Frontal cortex (tissue), 4 donors: Measurements from ENCODE around the gene PLB1. TPM values are rescaled to one million over a fixed set of nuclear protein-coding genes. Genes with fewer than 3 reads are reported as not detected.

Experiments
- DNase-seq, 2 donors: peaks; one replicate each; pipeline ENCODE4 v3.0.0; 2012; ENCODE audit warnings: low spot score in 2 of 2
- FAIRE-seq: peaks from 2 replicates; lab custom pipeline; 2012; peaks lifted over from hg19 to GRCh38; lab: Jason Lieb, UNC
- total RNA-seq: library from RNA; depleted of rRNA; stranded (reverse); fragments of >200 nt; gene quantifications from one replicate; pipeline ENCODE4 v1.2.3, GENCODE V29; 2014
- donor health status: control.
- donor health status: control.
- donor health status: control.

PLB1 gene
- total RNA-seq, 1 donor from 2014 or later: 1.2 TPM

- FAIRE-seq (no peak), DNase-seq (no peak)
These were observed 123.6 kb downstream of the PLB1 start for GRCh38 chr2:28619213-28620196.

- DNase-seq (no peak), FAIRE-seq (no peak)
These were observed 124.5 kb downstream of the PLB1 start for GRCh38 chr2:28620291-28620793.

- FAIRE-seq: no peak
These were observed 124.9 kb downstream of the PLB1 start for GRCh38 chr2:28620801-28621171.

DNA sequence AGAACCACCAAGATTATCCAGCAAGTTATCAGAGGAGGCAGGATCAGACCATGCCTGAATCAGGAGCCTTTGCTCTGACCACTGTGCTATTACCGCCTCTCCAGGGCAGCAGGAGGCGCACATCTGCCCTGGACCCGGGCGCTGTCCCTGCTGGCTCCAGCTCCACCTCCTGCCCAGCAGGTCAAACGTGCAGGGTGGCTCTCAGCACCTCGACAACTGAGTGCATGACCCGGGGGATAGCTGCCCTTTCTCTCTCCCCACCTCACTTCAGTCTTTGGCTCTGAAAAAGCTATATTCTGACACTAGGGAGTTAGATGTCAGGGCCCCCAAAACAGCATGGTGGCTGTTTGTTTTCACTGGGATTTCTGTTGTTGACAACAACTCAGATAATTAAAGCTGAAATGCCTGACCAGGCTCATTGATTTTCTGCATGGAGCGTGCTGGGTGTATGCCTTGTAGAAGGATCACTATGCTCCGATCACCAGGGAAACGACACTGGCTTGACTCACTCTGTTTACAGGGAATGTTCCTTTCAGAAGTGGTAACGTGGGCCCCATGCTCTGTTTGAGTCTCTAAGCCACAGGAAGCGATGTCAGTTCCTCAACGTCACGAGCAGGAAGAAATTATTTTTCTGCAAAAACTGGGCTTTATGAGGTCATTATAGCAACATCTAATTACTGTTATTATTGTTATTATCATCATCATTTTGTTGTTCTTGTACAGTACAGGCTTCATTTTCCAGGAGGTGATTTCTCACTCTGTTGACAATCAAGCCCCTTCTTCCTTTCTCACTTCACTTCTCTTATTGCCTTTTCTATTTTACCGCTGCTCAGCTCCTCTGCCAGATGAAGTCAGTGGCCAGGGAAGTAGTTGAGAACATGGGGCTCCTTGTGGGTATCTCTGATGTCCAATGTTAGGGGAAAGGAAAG, 125.6 kb downstream of the PLB1 start:
- no peak for FAIRE-seq

More at GRCh38 chr2:28620801-28621171, 124.9 kb downstream of the PLB1 start:
- DNase-seq: no peak

GRCh38 chr2:28622101-28622499, 126.2 kb downstream of the PLB1 start:
- no peak for FAIRE-seq
- no peak for DNase-seq

More for the DNA sequence above, 125.6 kb downstream of the PLB1 start:
- DNase-seq: peak; percentile 13 to 70

DNA sequence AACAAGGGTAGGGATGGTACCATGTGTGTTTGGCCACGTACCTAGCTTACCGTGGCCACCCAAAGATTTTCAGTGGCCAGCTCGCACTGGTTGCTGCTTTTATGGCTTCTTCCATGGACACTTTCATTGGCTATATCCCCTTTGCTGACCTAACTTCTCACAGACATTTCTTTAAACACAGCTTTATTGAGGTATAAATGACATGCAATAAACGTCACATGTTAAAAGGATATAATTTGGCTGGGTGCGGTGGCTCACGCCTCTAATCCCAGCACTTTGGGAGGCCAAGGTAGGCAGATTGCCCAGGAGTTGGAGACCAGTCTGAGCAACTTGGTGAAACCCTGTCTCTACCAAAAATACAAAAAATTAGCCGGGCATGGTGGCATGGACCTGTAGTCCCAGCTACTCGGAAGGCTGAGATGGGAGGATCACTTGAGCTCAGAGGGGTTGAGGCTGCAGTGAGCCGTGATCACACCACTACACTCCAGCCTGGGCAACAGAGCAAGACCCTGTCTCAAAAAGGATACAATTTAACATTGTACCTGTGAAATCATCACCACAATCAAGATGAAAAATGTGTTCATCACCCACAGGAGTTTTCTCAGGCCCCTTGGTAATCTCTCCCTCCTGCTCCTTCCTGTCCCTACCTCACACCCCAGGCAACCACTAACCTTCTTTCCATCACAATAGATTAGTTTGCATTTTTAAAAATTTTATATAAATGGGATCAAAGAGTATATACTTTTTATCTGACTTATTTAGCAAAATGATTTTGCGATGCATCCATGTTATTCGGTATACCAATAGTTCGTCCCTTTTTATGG, 127.9 kb downstream of the PLB1 start:
- no peak for FAIRE-seq
- DNase-seq: no peak

GRCh38 chr2:28624436-28624792, 128.6 kb downstream of the PLB1 start:
- DNase-seq: no peak
- no peak for FAIRE-seq

DNA sequence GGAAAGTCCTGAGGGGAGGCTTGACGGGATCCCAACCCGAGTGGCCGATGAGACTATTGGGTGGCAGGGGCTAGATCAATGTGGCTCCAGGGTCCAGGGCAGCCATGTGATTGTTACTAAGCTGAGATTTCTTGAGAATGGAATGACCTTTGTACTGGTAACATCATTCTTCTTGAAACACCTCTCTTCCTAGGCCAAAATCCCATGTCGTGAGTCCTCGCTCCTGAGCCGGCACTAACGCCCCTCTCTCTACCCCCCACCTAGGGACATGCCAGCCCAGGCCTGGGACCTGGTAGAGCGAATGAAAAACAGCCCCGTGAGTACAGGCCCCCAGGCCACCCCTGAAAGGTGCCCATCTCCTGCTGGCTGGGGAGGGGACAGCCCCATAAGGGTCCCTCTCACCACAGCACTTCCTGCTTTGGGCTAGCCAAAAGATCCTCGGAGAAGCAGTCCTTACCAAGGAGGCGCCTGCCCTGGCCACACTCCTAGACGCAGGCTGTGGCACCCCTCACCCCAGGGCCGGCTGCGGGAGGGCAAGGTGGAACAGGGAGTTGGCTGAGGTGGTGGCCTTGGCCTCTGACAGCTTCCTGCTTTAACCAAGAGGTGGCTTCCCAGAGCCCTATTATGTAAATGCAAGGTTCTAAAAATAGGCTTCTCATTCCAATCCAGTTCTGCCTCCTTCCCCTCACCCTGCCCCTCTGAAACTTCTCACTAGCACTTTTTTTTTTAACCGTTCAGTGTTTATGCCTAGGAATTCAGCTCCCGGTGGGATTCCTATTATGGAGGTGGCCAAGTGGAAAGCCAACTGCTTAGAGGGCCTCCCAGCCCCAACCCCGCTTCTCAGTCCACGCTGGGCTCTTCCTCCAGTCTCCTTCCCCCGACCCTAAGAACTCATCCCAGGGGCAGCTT, 129.2 kb downstream of the PLB1 start:
- DNase-seq: peak; percentile 10 to 51
- FAIRE-seq: no peak

DNA sequence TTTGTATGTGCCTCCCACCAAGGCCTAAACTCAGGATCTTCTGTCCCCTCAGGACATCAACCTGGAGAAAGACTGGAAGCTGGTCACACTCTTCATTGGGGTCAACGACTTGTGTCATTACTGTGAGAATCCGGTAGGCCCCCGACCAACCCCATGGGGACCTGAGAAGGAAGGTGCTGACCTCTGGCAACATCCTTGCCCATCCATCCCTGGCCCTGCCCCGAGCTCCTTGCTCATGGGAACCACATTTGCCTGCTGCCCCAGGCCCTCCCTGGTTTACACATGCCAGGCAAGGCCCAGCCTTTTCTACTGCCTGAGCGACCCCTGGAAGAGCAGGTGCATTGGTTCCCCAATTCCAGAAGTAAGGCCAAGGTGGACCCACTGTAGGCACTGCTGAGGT, 130.5 kb downstream of the PLB1 start:
- FAIRE-seq (no peak), DNase-seq (no peak)

DNA sequence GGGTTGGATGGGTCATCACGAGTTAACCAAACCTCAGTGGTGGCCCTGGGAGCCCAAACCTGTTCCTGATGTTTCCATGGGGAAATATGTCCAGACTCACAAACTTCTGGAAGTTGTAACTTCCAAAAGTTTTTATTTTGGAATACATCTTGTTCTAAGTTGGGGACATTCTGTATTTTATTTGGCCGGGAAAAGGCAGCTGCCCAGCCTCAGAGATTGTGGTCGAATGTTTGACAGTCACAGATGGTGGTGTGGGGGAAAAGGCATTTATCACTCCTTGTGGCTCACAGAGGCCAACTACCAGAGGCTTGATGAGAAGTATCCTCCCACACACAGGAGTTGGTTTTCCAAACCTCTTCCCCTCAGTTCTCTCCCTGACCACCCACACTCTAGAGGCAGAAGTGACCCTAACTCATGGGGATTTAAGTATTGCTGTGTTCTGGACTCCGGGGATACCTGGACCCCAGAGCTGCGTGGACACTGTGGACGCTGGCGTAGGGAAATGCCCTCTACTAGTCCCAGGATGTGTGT, 131.1 kb downstream of the PLB1 start:
- DNase-seq (no peak), FAIRE-seq (no peak)

- no peak for FAIRE-seq
- no peak for DNase-seq
These were observed 132.0 kb downstream of the PLB1 start for GRCh38 chr2:28627722-28628480.

DNA sequence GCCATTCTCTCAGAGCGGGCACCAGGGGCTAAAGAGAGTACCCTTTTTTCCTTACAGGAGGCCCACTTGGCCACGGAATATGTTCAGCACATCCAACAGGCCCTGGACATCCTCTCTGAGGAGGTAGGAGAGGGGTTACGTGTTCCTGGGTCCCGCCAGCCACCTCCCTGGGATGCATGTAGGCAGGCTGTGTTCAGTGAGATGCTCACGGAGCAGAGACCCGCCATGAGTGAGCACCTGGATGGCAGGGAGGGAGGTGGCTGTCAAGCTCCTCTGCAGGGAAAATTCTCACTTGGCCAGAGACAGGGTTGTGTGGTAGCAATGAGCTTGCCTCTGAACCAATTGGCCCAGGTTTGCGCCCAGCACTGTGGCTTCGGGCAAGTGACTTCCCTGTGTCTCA, 132.6 kb downstream of the PLB1 start:
- no peak for FAIRE-seq
- no peak for DNase-seq

DNA sequence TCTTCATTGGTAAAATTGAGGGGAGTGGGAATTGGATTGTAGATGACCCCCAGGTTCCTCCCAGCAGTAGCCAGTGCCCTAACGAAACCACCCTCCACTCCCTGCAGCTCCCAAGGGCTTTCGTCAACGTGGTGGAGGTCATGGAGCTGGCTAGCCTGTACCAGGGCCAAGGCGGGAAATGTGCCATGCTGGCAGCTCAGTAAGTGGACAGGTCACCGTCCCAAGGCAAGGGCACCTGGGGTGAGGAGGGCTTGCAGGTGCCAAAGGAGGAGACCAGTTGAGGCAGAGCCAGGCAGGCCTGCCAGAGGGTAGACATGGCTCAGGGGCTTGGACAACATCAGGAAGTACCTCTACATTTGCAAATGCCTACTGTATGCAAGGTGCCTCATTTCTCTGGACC, 133.1 kb downstream of the PLB1 start:
- no peak for FAIRE-seq
- no peak for DNase-seq

DNA sequence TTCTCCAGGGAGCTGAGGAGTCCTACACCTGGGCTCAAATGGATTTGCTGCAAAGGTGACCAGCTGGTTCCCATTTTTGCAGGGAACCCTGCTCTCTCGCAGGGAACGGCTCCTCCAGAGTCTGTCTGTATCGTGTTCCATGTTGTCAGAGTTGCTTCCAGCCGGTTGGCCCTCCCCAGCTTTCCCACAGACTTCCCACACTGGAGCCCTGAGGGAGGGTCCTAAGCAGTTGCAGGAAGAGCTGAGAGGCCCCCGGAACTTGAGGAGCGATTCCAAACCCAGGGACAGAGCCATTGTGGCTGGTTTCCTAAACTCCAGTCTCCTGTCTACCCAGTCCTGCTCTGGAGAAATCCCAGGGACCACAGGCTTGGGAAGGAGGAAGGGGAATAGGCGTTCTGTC, 134.1 kb downstream of the PLB1 start:
- FAIRE-seq: no peak
- DNase-seq: no peak

- DNase-seq (no peak), FAIRE-seq (no peak)
These were observed 134.5 kb downstream of the PLB1 start for GRCh38 chr2:28630341-28630740.

DNA sequence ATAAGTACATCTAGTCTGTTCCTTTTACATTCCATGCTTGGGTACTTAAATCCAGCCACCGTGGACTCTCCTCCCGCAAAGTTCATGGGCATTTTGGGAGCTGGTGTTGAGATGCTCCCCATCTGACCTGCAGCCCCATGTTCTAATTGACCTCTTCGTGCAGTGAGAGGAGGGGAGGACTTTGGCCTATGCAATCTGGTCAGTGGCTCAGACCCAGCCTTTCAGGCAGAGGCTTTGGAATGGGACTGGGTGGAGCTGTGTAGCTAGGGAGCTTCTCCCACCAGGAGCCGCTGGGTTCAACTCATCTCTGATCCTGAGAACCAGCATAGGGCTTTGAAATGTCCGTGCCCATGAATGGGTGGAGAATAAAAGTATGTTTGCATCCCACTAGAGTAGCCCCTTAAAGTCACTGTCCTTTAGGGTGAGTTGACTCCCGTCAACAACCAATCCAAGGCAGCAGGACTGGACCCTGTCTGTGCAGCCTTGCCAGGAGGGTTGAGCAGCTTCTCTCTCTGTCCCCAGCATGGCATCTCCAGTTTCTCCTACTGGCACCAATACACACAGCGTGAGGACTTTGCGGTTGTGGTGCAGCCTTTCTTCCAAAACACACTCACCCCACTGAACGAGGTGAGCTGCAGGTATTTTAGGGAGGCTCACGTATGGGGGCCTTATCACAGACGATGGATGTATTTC, 135.8 kb downstream of the PLB1 start:
- DNase-seq (no peak), FAIRE-seq (no peak)

DNA sequence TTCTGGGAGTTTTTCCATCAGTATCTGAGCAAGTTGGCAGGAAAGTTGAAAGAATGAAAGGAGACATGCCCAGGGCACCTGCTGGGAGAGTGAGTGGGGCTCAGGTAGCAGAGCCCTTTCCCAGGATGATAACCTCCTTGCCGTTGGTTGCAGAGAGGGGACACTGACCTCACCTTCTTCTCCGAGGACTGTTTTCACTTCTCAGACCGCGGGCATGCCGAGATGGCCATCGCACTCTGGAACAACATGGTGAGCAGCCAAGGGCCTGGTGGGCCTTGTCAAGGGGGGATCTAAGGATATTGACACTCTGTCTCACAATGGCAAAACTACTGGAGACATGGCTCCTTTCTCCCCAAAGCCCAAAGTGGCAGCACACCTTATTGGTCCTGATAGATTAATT, 136.9 kb downstream of the PLB1 start:
- FAIRE-seq (no peak), DNase-seq (no peak)
